ENCODE results near the gene FITM1. TPM values are rescaled to one million over a fixed set of nuclear protein-coding genes. Genes with fewer than 3 reads are reported as not detected.
"Not testable (repeated sequence)": the region's sequence is repeated elsewhere in the genome, so short reads cannot be mapped to it uniquely, and the experiment has no call there.

The FITM1 gene
- total and polyA plus RNA-seq, 12 donors: 4.6 to 25.7 (median 10.4) TPM

- 80 to 90% (median 84%) methylated on average over 4 of the region's 4 CpGs for WGBS, 4 donors
- DNase-seq: no peak
- H3K9me3 ChIP-seq (replicated peaks in 1 of 3): no peaks in the 10 kb centered on the region
- no peaks in the 10 kb centered on the region for H3K27me3 ChIP-seq
- peaks cover 0 to 11% of the 10 kb centered on the region in 2 donors for H3K36me3 ChIP-seq (replicated peaks in 1 of 2)
- intact Hi-C loops (cut with DNase I): no loop called here
- H3K4me1 ChIP-seq (replicated peaks in 1 of 2): peaks cover 0 to 5% of the 10 kb centered on the region in 2 donors
- no peak overlapping the region for H3K27ac ChIP-seq
- TF ChIP-seq CTCF (IDR thresholded peaks at IDR 0.05) (no peak), POLR2A (IDR thresholded peaks at IDR 0.05) (no peak)
- H3K4me3 ChIP-seq: no peak overlapping the region
These were observed 30.1 kb upstream of the FITM1 start for GRCh38 chr14:24100197-24100981.

- 89 to 100% (median 93%) methylated on average over 3 of the region's 3 CpGs for WGBS, 4 donors
- H3K4me3 ChIP-seq: no peak overlapping the region
These were observed 29.4 kb upstream of the FITM1 start for GRCh38 chr14:24100982-24101494.

GRCh38 chr14:24102357-24103048, 28.0 kb upstream of the FITM1 start:
- no peak for TF ChIP-seq CTCF (IDR thresholded peaks at IDR 0.05)
- TF ChIP-seq POLR2A (IDR thresholded peaks at IDR 0.05): no peak
- H3K27ac ChIP-seq: no peak overlapping the region
- no peak overlapping the region for H3K4me3 ChIP-seq
- peaks cover 0 to 8% of the 10 kb centered on the region in 2 donors for H3K4me1 ChIP-seq (replicated peaks in 1 of 2)
- no peak for DNase-seq
- 85 to 92% (median 89%) methylated on average over 4 to 7 of the region's 7 CpGs for WGBS, 4 donors
- peaks cover 0 to 11% of the 10 kb centered on the region in 2 donors for H3K36me3 ChIP-seq (replicated peaks in 1 of 2)
- no peaks in the 10 kb centered on the region for H3K9me3 ChIP-seq (replicated peaks in 1 of 3)
- no peaks in the 10 kb centered on the region for H3K27me3 ChIP-seq
- intact Hi-C loops (cut with DNase I): no loop called here

More at GRCh38 chr14:24100982-24101494, 29.4 kb upstream of the FITM1 start:
- no peak overlapping the region for H3K27ac ChIP-seq
- H3K36me3 ChIP-seq (replicated peaks in 1 of 2): peaks cover 0 to 11% of the 10 kb centered on the region in 2 donors
- H3K4me1 ChIP-seq (replicated peaks in 1 of 2): no peaks in the 10 kb centered on the region
- H3K27me3 ChIP-seq: no peaks in the 10 kb centered on the region
- intact Hi-C loops (cut with DNase I): no loop called here
- no peak for DNase-seq
- TF ChIP-seq POLR2A (IDR thresholded peaks at IDR 0.05) (no peak), CTCF (IDR thresholded peaks at IDR 0.05) (no peak)
- no peaks in the 10 kb centered on the region for H3K9me3 ChIP-seq (replicated peaks in 1 of 3)

GRCh38 chr14:24103451-24103850, 27.0 kb upstream of the FITM1 start:
- no peak for TF ChIP-seq CTCF (IDR thresholded peaks at IDR 0.05)
- TF ChIP-seq POLR2A (IDR thresholded peaks at IDR 0.05): no peak
- Histone ChIP-seq H3K4me3 (no peak overlapping the region), H3K27ac (no peak overlapping the region), H3K27me3 (no peaks in the 10 kb centered on the region), H3K4me1 (replicated peaks in 1 of 2) (peaks cover 0 to 12% of the 10 kb centered on the region in 2 donors), H3K9me3 (replicated peaks in 1 of 3) (no peaks in the 10 kb centered on the region), H3K36me3 (replicated peaks in 1 of 2) (peaks cover 0 to 4% of the 10 kb centered on the region in 2 donors)
- WGBS, 4 donors: 84 to 92% (median 86%) methylated on average over 7 to 13 of the region's 13 CpGs
- intact Hi-C loops (cut with DNase I): no loop called here
- no peak for DNase-seq

GRCh38 chr14:24105609-24106239, 24.7 kb upstream of the FITM1 start:
- H3K9me3 ChIP-seq (replicated peaks in 1 of 3); intact Hi-C loops (cut with DNase I); H3K27me3 ChIP-seq; H3K27ac ChIP-seq; H3K4me3 ChIP-seq; DNase-seq; H3K36me3 ChIP-seq (replicated peaks in 1 of 2): not testable (repeated sequence)
- peaks cover 0 to 20% of the 10 kb centered on the region in 2 donors for H3K4me1 ChIP-seq (replicated peaks in 1 of 2)
- WGBS, 4 donors: 93 to 96% (median 95%) methylated on average over 8 of the region's 8 CpGs
